ENCODE results near the gene OXA1L.
"Not testable (repeated sequence)": the region's sequence is repeated elsewhere in the genome, so short reads cannot be mapped to it uniquely, and the experiment has no call there.

OXA1L gene

DNA sequence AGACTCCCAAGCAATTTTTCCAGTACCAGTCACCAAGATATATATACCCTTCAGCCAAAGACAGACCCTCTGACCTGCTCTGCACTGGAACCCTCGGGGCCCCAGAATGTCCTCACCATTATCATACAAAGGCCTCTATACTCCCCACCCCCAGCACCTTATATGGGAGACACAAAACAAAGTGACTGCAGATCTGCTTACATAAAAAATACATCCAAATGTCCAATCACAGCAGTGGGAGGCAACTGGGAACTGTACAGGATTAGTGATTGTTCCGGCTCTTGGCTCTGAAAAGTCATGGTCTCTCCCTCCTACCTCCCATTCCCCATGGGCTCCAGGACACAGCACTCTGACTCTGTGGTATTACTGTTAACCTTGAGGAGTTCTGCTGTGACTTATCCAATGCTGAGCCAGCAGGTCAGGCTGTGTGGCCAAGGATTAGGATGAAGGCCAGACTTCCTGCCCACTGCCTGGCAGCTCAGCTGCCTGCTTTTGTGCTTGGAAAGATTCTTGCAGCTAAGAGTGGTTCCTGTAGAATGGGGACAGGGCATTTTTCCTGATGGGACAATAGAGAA, 13.7 kb downstream of the OXA1L start:
- TF ChIP-seq, protein P1, sequence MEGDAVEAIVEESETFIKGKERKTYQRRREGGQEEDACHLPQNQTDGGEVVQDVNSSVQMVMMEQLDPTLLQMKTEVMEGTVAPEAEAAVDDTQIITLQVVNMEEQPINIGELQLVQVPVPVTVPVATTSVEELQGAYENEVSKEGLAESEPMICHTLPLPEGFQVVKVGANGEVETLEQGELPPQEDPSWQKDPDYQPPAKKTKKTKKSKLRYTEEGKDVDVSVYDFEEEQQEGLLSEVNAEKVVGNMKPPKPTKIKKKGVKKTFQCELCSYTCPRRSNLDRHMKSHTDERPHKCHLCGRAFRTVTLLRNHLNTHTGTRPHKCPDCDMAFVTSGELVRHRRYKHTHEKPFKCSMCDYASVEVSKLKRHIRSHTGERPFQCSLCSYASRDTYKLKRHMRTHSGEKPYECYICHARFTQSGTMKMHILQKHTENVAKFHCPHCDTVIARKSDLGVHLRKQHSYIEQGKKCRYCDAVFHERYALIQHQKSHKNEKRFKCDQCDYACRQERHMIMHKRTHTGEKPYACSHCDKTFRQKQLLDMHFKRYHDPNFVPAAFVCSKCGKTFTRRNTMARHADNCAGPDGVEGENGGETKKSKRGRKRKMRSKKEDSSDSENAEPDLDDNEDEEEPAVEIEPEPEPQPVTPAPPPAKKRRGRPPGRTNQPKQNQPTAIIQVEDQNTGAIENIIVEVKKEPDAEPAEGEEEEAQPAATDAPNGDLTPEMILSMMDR (IDR thresholded peaks at IDR 0.05; ENCODE audit: low read depth, low read length): no peak
- H3K4me3 ChIP-seq (ENCODE audit: low read depth, low read length): no peak overlapping the region

DNA sequence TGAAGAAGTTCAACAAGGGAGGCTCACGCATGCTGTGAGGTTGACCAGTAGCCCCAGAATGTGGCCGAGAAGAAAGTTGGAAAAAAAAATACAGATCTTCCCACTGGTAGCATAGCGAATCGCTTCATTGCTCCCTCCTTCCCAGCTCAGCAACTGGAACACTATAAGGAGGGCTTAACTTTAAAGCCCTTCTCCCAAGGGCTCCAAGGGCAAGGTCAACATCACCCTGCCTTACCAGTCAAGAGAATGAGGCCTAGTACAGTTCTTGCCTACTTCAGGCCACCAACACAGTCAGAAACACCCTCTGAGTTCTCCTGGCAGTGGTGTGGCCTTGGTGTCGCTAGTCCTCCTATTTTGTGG, 14.4 kb downstream of the OXA1L start:
- TF ChIP-seq, protein P1 (IDR thresholded peaks at IDR 0.05; ENCODE audit: low read depth, low read length): no peak

DNA sequence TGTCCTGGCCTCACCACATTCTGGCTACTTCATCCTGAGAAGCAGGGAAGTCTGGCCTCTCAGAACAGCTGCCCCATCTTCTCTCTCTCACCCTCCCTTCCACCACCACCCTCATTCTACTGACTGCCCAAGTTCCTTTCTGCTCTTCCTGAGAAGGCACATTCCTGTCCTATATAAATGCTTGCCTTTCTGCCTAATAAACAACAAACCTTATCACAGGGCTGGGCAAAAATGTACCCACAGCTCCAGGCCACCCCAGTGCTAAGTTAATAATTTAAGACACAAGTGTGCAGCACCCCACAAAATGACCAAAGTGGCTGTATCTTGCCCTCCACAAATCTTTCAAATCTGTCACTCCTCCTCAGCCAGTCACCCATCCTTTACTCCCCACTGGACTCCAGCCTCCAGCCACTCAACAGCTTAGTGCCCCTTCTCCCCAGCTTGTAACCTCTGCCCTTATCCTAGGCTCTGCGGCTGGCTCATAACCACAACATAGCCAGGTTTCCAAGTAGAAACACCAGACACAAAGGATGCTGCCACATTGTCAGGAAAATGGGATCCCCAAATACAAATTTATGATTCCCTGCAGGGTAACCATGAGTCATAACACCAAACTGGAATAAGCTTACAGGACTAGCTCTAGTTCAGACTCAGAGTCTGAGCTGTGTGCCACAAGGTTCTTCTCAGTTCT, 15.0 kb downstream of the OXA1L start:
- no peak overlapping the region for H3K4me3 ChIP-seq (ENCODE audit: low read depth, low read length)
- TF ChIP-seq, protein P1 (IDR thresholded peaks at IDR 0.05; ENCODE audit: low read depth, low read length): no peak

More for the DNA sequence above, 14.4 kb downstream of the OXA1L start:
- H3K4me3 ChIP-seq (ENCODE audit: low read depth, low read length): no peak overlapping the region

DNA sequence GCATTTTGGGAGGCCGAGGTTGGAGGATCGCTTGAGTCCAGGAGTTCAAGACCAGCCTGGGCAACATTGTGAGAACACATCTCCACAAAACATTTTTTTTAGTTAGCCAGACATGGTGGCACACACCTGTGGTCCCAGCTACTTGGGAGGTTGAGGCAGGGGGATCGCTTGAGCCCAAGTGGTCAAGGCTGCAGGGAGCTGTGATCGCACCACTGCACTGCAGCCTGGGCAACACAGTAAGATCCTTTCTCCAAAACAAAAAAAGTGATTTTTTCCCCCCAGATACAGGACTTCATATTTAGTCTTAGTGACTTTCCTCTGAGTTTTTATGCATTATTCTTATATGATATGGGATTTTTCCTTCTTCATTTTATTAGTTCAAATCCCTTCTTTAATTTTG, 20.2 kb downstream of the OXA1L start:
- TF ChIP-seq, protein P1 (IDR thresholded peaks at IDR 0.05; ENCODE audit: low read depth, low read length): no peak
- H3K4me3 ChIP-seq (ENCODE audit: low read depth, low read length): no peak overlapping the region

DNA sequence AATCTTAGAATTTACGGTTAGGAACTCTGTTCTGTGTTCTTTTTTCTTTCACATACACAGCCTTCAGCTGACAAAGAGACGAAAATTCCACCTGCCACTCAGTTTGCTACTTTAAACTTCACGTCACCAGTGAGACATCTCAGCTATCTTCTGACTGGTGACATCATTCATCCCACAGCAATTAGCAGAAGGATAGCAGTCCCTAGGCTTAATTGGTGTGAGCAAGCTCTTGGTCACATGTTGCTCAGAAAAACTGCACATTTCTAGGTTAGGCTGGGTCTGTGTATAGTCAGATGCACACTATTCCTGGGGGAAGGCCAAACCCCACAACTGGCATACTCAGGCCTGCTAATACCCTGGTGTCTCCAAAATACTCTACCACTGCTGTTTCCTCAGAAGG, 24.8 kb downstream of the OXA1L start:
- H3K4me3 ChIP-seq (ENCODE audit: low read depth, low read length): no peak overlapping the region
- TF ChIP-seq, protein P1 (IDR thresholded peaks at IDR 0.05; ENCODE audit: low read depth, low read length): no peak

DNA sequence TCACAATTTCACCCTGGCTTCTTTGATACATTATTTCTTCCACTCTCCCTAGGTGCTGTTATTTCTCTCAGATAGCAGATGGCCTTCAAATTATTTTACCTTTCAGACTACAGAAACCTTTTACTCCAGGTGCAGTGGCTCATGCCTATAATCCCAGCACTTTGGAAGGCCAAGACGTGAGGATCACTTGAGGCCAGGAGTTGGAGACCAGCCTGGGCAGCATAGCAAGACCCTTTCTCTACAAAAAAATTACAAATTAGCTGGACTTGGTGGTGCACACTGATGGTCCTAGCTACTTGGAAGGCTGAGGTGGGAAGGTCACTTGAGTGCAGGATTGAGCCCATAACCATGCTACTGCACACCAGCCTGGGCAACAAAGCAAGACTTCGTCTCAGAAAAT, 25.7 kb downstream of the OXA1L start:
- TF ChIP-seq, protein P1 (IDR thresholded peaks at IDR 0.05; ENCODE audit: low read depth, low read length): no peak
- no peak overlapping the region for H3K4me3 ChIP-seq (ENCODE audit: low read depth, low read length)

DNA sequence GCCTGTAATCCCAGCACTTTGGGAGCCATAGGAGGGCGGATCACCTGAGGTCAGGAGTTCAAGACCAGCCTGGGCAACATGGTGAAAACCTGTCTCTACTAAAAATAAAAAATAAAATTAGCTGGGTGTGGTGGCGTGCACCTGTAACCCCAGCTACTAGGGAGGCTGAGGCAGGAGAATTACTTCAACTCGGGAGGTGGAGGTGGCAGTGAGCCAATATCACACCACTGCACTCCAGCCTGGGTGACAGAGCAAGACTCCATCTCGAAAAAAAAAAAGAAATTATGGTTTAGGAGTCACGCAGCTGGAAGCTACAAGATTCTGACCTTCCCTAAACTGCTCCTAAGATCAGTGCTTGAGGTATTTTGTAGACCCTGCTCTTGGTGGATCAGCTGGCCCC, 27.1 kb downstream of the OXA1L start:
- H3K4me3 ChIP-seq (ENCODE audit: low read depth, low read length): not testable (repeated sequence)

DNA sequence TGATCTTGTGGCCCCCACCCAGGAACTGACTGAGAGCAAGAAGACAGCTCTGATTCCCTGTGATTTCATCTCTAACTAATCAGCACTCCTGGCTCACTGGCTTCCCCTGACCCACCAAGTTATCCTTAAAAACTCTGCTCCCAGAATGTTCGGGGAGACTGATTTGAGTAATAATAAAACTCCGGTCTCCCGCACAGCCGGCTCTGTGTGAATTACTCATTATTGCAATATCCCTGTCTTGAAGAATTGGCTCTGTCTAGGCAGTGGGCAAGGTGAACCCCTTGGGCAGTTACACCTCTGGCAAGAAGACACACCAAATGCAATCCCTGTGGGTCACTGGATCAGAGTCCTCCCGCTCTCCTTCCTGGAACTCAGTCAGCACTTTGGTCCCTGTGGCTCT, 27.5 kb downstream of the OXA1L start:
- TF ChIP-seq, protein P1 (IDR thresholded peaks at IDR 0.05; ENCODE audit: low read depth, low read length): no peak
- no peak overlapping the region for H3K4me3 ChIP-seq (ENCODE audit: low read depth, low read length)
